Neuron (in vitro differentiated cells): ENCODE results near the gene HCFC1R1.

Source experiments
- H2AFZ ChIP-seq: one replicate; pipeline ENCODE4 v1.6.1; 2013; ENCODE audit warnings: low read depth, mild to moderate bottlenecking, inconsistent platforms, low read length, moderate library complexity
- H3K27me3 ChIP-seq: one replicate; pipeline ENCODE4 v1.6.1; 2013; ENCODE audit warnings: low read length; ENCODE audit not compliant: insufficient read depth
- H3K36me3 ChIP-seq: one replicate; pipeline ENCODE4 v1.6.1; 2013; ENCODE audit warnings: low read length; ENCODE audit not compliant: insufficient read depth
- H3K4me1 ChIP-seq: one replicate; pipeline ENCODE4 v1.6.1; 2013; ENCODE audit warnings: low read length; ENCODE audit not compliant: insufficient read depth
- H3K4me3 ChIP-seq: 2 replicates; pipeline ENCODE4 v1.5.1; 2013; ENCODE audit warnings: mild to moderate bottlenecking, low read length, moderate library complexity
- H3K9me3 ChIP-seq: one replicate; pipeline ENCODE4 v1.6.1; 2013; ENCODE audit warnings: low read length

Gene HCFC1R1

GRCh38 chr16:3003582-3004270, 20.0 kb downstream of the HCFC1R1 start:
- Histone ChIP-seq H3K4me3 (peak overlapping the region; percentile 31), H3K36me3 (no peaks in the 10 kb centered on the region), H3K4me1 (peaks cover 9% of the 10 kb centered on the region), H2AFZ (no peak overlapping the region), H3K9me3 (no peaks in the 10 kb centered on the region), H3K27me3 (peaks cover 62% of the 10 kb centered on the region)

- Histone ChIP-seq H3K9me3 (no peaks in the 10 kb centered on the region), H3K4me1 (peaks cover 3% of the 10 kb centered on the region), H3K36me3 (no peaks in the 10 kb centered on the region), H3K27me3 (peaks cover 61% of the 10 kb centered on the region), H2AFZ (no peak overlapping the region), H3K4me3 (no peak overlapping the region)
These were observed 22.4 kb downstream of the HCFC1R1 start for GRCh38 chr16:3001316-3001715.

GRCh38 chr16:3000540-3000939, 23.2 kb downstream of the HCFC1R1 start:
- peaks cover 60% of the 10 kb centered on the region for H3K27me3 ChIP-seq
- peaks cover 3% of the 10 kb centered on the region for H3K4me1 ChIP-seq
- H3K4me3 ChIP-seq: no peak overlapping the region
- H2AFZ ChIP-seq: no peak overlapping the region
- no peaks in the 10 kb centered on the region for H3K36me3 ChIP-seq
- H3K9me3 ChIP-seq: no peaks in the 10 kb centered on the region

GRCh38 chr16:2999929-3000328, 23.8 kb downstream of the HCFC1R1 start:
- Histone ChIP-seq H3K4me3 (no peak overlapping the region), H3K36me3 (no peaks in the 10 kb centered on the region), H3K9me3 (no peaks in the 10 kb centered on the region), H3K27me3 (peaks cover 58% of the 10 kb centered on the region), H3K4me1 (peaks cover 3% of the 10 kb centered on the region), H2AFZ (no peak overlapping the region)

- Histone ChIP-seq H2AFZ (no peak overlapping the region), H3K4me1 (no peaks in the 10 kb centered on the region), H3K27me3 (peaks cover 77% of the 10 kb centered on the region), H3K36me3 (no peaks in the 10 kb centered on the region), H3K9me3 (no peaks in the 10 kb centered on the region), H3K4me3 (no peak overlapping the region)
These were observed 27.4 kb downstream of the HCFC1R1 start for GRCh38 chr16:2996298-2996697.

- no peak overlapping the region for H2AFZ ChIP-seq
- no peaks in the 10 kb centered on the region for H3K4me1 ChIP-seq
- H3K4me3 ChIP-seq: no peak overlapping the region
- H3K27me3 ChIP-seq: peaks cover 75% of the 10 kb centered on the region
- H3K36me3 ChIP-seq: no peaks in the 10 kb centered on the region
- H3K9me3 ChIP-seq: no peaks in the 10 kb centered on the region
These were observed 31.2 kb downstream of the HCFC1R1 start for GRCh38 chr16:2992383-2993081.

- Histone ChIP-seq H2AFZ (no peak overlapping the region), H3K4me1 (no peaks in the 10 kb centered on the region), H3K36me3 (no peaks in the 10 kb centered on the region), H3K4me3 (no peak overlapping the region), H3K9me3 (no peaks in the 10 kb centered on the region), H3K27me3 (peaks cover 74% of the 10 kb centered on the region)
These were observed 32.0 kb downstream of the HCFC1R1 start for GRCh38 chr16:2991566-2992261.

GRCh38 chr16:2990891-2991290, 32.9 kb downstream of the HCFC1R1 start:
- no peaks in the 10 kb centered on the region for H3K36me3 ChIP-seq
- H3K27me3 ChIP-seq: peaks cover 74% of the 10 kb centered on the region
- no peak overlapping the region for H3K4me3 ChIP-seq
- no peaks in the 10 kb centered on the region for H3K4me1 ChIP-seq
- H3K9me3 ChIP-seq: no peaks in the 10 kb centered on the region
- no peak overlapping the region for H2AFZ ChIP-seq

- Histone ChIP-seq H2AFZ (no peak overlapping the region), H3K4me3 (no peak overlapping the region), H3K27me3 (peaks cover 76% of the 10 kb centered on the region), H3K9me3 (no peaks in the 10 kb centered on the region), H3K4me1 (no peaks in the 10 kb centered on the region), H3K36me3 (no peaks in the 10 kb centered on the region)
These were observed 35.1 kb downstream of the HCFC1R1 start for GRCh38 chr16:2988590-2989099.

GRCh38 chr16:2987833-2988232, 35.9 kb downstream of the HCFC1R1 start:
- Histone ChIP-seq H2AFZ (no peak overlapping the region), H3K27me3 (peaks cover 69% of the 10 kb centered on the region), H3K9me3 (no peaks in the 10 kb centered on the region)

GRCh38 chr16:2987286-2987685, 36.5 kb downstream of the HCFC1R1 start:
- H3K4me1 ChIP-seq: no peaks in the 10 kb centered on the region
- no peaks in the 10 kb centered on the region for H3K9me3 ChIP-seq
- no peak overlapping the region for H2AFZ ChIP-seq
- H3K36me3 ChIP-seq: no peaks in the 10 kb centered on the region
- no peak overlapping the region for H3K4me3 ChIP-seq
- peaks cover 65% of the 10 kb centered on the region for H3K27me3 ChIP-seq

More at GRCh38 chr16:2987833-2988232, 35.9 kb downstream of the HCFC1R1 start:
- Histone ChIP-seq H3K36me3 (no peaks in the 10 kb centered on the region), H3K4me1 (no peaks in the 10 kb centered on the region), H3K4me3 (no peak overlapping the region)

GRCh38 chr16:2986623-2987188, 37.0 kb downstream of the HCFC1R1 start:
- Histone ChIP-seq H3K27me3 (peaks cover 61% of the 10 kb centered on the region), H3K9me3 (no peaks in the 10 kb centered on the region), H2AFZ (no peak overlapping the region), H3K4me3 (no peak overlapping the region), H3K4me1 (peaks cover 4% of the 10 kb centered on the region), H3K36me3 (no peaks in the 10 kb centered on the region)

GRCh38 chr16:2985893-2986355, 37.8 kb downstream of the HCFC1R1 start:
- Histone ChIP-seq H3K4me1 (peaks cover 8% of the 10 kb centered on the region), H3K36me3 (no peaks in the 10 kb centered on the region), H3K4me3 (no peak overlapping the region), H3K27me3 (peaks cover 53% of the 10 kb centered on the region), H2AFZ (no peak overlapping the region), H3K9me3 (no peaks in the 10 kb centered on the region)
